Retinal pigment epithelial cell (primary cell): ENCODE data around the gene GOLT1A.

Source experiments
- DNase-seq: peaks from one replicate; pipeline ENCODE4 v3.0.0-alpha.2; 2010; ENCODE audit warnings: low read depth
- H3K4me3 ChIP-seq: 2 replicates; pipeline ENCODE4 v1.5.1; 2011; ENCODE audit warnings: mild to moderate bottlenecking, low read length, control low read depth, moderate library complexity
- CTCF ChIP-seq: conservative IDR thresholded peaks from 2 replicates; pipeline ENCODE4 v1.5.1; 2011; ENCODE audit warnings: low read depth, low read length, control low read depth, inconsistent platforms

Gene GOLT1A

DNA sequence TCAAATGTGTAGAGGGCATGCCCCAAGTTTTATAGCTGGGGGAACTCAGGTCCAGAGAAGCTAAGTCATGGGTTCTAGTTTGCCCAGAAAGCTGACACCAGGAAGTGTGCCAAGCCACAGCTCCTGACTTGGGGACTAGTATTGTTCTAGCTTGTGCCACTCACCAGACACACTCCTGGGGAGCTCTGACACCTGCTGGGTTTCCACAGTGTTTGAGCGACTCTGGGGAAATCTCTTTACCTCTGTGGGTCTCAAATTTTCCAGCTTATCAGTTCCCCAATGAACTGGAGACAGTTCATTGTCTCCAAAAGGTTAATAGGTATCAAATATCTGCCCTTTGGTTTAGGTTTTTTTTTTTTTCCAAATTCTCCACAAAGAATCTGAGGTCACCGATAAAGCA is 21.7 kb downstream of the GOLT1A start:
- no peak overlapping the region for H3K4me3 ChIP-seq
- DNase-seq, result no peak
- no peak for TF ChIP-seq CTCF

DNA sequence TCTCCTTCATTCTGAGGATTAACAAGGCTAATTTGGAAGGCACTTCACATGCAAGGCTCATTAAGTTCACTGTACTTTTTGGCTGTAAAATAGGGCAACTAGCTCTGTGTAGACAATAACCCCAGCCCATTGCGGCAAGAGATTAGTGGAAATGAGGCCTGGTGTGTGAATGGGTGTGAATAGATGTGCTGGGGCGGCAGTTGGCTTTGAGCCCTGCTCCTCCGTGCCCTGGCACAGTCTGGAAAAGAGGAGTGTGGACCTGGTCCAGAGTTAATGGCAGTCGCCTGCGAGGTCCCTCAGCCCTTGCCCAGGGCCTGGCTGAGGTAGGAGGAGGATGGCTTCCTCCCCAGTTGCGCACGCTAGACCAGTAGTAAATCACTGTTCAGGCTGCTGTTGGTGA is 22.3 kb downstream of the GOLT1A start:
- TF ChIP-seq CTCF, result no peak
- H3K4me3 ChIP-seq, result no peak overlapping the region
- no peak for DNase-seq

DNA sequence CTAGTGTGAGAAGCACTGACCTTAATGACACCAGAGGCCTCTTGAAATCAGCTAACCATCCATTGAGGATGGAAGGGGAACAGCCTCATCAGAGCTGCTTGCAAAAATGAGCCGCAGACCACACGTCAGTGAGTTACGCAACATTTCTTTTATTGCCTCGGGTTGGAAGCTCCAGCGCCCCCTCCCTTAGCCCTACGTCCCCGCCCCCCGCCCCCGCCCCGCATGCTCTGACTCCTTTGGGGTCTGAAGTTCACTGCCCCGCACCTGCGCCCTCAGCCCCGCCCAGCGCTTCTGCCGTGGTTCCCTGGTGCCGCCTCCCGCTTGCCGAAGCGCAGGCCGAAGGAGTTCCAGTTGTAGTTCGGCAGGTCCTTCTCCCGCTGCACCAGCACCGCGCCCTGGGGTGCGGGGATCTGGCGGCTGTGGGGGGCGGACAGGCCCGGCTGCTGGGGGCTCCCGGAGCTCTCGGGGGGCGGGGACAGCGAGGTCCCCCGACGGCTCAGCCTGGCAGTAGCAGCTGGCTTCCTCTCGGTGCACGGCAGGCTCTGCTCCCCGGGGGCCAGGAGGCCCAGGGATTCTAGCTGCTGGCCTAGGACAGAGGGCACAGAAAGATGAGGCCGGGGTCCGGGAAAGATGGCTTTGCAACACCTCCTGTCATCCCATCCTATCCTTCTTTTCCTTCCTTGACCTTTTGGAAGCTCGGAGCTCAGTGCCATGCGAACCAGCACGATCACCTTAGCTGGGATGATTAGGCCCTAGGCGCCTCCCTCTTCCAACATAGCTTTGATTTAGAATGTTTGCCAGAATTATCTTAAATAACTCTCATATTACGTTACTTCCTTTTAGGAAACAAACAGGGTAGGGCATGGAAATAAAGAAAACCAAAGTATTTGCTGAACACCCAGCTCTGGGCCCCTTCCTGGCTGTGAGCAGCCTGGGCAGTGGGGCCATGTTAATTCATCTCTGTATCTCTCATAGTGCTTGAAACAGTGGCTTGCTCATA is 23.3 kb downstream of the GOLT1A start:
- H3K4me3 ChIP-seq, result no peak overlapping the region
- DNase-seq, result no peak
- no peak for TF ChIP-seq CTCF

DNA sequence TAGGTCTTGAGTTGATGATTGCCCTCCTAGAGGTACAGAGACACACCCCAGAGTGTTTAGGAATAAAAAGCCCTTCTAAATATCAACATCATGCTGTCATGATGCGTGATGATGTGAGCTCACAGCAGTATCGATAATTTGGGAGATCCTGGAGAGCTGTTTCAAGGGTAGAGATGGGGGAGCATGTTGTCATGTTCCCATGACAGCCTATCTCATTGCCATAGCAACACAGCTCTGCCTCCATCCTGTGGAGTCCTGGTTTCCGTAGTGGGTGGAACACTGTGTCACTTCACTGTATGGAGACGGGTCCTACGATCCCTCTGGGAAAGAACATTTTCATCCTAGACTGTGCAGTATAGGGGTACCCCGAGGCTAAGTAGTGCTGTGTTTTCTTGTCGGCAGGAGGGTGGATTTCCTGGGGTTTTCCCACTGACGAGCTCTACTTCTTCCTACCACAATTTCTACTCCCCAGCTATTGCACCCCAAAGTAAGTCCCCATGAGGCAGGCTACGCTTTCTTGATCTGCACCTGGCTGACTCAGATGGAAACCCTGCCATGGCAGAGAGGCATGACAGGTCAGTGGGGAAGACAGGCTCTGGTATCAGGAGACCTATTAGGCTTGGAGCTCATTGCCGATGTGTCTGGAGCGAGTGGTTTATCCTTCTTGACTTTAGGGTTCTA is 24.7 kb downstream of the GOLT1A start:
- TF ChIP-seq CTCF, result no peak
- DNase-seq, result no peak
- H3K4me3 ChIP-seq, result no peak overlapping the region

DNA sequence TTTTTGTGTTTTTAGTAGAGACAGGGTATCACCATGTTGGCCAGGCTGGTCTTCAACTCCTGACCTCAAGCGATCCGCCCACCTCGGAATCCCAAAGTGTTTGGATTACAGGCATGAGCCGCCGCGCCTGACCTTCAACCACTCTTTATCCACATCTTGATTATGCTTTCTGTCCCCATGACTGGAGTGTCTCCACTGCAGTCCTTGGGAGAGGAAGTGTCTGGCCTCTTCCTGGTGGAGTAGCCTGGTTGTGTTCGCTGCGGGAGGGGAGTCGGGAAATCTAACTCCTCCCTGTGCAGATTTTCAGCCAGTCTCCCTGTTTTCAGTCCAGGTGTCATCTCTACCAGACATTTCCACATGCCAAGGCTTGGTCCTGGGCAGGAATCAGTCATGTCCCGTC is 27.2 kb downstream of the GOLT1A start:
- TF ChIP-seq CTCF, result no peak
- DNase-seq, result no peak
- no peak overlapping the region for H3K4me3 ChIP-seq

DNA sequence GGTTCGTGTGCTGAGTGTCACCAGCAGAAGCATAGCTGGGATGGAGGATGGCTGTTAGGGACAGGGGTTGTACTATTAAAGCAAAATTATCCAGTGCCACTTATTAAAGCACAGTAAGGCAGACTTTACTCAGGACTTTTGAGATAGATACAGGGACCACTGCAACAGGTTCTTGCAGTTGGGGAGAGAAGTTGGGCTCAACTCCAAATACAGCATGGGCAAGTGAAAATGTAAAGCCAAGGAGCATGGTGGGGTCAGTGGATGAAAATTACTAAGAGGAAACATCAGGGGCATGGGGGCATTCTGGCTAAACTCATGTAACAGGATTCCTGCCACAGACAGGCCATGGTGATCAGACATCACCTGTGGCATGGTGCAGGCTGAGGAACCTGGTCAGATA is 32.7 kb downstream of the GOLT1A start:
- H3K4me3 ChIP-seq, result no peak overlapping the region
- DNase-seq, result no peak
- TF ChIP-seq CTCF, result no peak
